Retinal pigment epithelial cell (primary cell): ENCODE data around the gene LUC7L2.

Experiments
- DNase-seq: peaks from one replicate; pipeline ENCODE4 v3.0.0-alpha.2; 2010; ENCODE audit warnings: low read depth
- H3K4me3 ChIP-seq: 2 replicates; pipeline ENCODE4 v1.5.1; 2011; ENCODE audit warnings: mild to moderate bottlenecking, low read length, control low read depth, moderate library complexity
- TF ChIP-seq, protein P1 (sequence below): conservative IDR thresholded peaks from 2 replicates; pipeline ENCODE4 v1.5.1; 2011; ENCODE audit warnings: low read depth, low read length, control low read depth, inconsistent platforms

The LUC7L2 gene

GRCh38 chr7:139365336-139365735 lies 5.6 kb downstream of the LUC7L2 start:
- H3K4me3 ChIP-seq, result no peak overlapping the region
- TF ChIP-seq, protein P1, sequence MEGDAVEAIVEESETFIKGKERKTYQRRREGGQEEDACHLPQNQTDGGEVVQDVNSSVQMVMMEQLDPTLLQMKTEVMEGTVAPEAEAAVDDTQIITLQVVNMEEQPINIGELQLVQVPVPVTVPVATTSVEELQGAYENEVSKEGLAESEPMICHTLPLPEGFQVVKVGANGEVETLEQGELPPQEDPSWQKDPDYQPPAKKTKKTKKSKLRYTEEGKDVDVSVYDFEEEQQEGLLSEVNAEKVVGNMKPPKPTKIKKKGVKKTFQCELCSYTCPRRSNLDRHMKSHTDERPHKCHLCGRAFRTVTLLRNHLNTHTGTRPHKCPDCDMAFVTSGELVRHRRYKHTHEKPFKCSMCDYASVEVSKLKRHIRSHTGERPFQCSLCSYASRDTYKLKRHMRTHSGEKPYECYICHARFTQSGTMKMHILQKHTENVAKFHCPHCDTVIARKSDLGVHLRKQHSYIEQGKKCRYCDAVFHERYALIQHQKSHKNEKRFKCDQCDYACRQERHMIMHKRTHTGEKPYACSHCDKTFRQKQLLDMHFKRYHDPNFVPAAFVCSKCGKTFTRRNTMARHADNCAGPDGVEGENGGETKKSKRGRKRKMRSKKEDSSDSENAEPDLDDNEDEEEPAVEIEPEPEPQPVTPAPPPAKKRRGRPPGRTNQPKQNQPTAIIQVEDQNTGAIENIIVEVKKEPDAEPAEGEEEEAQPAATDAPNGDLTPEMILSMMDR, result no peak
- no peak for DNase-seq

GRCh38 chr7:139366400-139366799 lies 6.7 kb downstream of the LUC7L2 start:
- no peak overlapping the region for H3K4me3 ChIP-seq
- TF ChIP-seq, protein P1, result no peak
- no peak for DNase-seq

- TF ChIP-seq, protein P1, result no peak
- H3K4me3 ChIP-seq, result no peak overlapping the region
Measured at GRCh38 chr7:139367438-139368155, 7.9 kb downstream of the LUC7L2 start.

DNA sequence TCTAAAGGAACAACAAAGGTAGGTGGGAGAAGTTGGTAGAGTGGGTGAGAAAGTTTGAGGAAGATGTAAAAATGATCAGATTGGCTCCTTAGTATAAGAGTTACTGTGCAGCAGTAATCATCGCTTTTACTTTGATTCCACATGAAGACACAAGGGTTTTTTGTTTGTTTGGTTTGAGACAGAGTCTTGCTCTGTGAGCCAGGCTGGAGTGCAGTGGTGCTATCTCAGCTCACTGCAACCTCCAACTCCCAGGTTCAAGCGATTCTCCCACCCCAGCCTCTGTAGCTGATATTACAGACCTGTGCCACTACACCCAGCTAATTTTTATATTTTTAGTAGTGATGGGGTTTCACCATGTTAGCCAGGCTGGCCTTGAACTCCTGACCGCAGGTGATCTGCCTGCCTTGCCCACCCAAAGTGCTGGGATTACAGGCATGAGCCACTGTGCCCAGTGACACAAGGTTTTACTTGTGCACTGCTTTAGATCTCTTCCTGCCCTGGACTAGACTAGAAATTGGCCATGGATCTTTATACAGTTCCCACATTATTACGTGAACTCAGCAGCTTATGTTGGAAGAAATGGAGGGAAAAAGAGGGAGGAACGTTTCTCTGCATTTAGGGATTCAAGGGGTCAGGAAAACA lies 10.7 kb downstream of the LUC7L2 start:
- DNase-seq, result no peak
- H3K4me3 ChIP-seq, result no peak overlapping the region
- TF ChIP-seq, protein P1, result no peak

More at GRCh38 chr7:139367438-139368155, 7.9 kb downstream of the LUC7L2 start:
- no peak for DNase-seq

DNA sequence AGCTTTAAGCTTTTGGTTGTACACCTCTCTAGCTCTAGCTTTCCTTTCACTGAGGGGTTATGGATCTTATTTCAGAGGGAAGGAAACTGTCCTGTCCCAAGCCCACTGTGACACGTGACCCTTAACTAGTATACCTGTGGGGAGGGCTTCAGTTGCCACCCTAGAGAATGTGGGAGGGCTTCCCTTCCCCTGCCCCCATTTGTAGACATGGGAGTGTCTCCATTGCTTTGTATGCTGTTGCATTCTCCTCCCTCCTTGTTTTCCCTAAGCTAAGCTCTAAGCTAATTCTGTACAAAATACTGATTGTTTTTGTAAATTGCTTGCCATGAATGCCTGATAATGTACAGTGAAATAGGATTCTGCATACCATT lies 11.2 kb downstream of the LUC7L2 start:
- DNase-seq, result no peak
- no peak overlapping the region for H3K4me3 ChIP-seq
- TF ChIP-seq, protein P1, result no peak

GRCh38 chr7:139374246-139374645 lies 14.6 kb downstream of the LUC7L2 start:
- TF ChIP-seq, protein P1, result no peak
- no peak for DNase-seq
- H3K4me3 ChIP-seq, result no peak overlapping the region

DNA sequence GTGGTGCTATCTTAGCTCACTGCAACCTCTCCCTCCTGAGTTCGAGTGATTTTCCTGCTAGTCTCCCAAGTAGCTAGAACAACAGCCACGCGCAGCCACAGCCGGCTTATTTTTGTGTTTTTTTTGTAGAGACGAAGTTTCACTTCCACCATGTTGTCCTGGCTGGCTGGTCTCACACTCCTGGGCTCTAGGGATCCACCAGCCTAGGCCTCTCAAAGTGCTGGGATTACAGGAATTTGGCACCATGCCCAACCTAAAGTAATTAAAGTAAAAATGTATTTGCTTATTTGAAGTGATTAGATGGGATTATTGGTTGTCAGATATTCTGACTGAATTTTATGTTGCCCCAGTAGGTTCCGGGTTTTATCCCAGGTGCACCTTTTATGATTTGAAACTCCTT lies 22.7 kb downstream of the LUC7L2 start:
- no peak for DNase-seq
- no peak overlapping the region for H3K4me3 ChIP-seq
- TF ChIP-seq, protein P1, result no peak
